C4-2B (cell line): ENCODE measurements around the gene TIMM44.

Experiments
- H3K27ac ChIP-seq: fragments of 450-650 bp; 2 replicates; pipeline ENCODE4 v1.5.1; 2017
- ZFX ChIP-seq: fragments of 450-650 bp; IDR thresholded peaks from 2 replicates; pipeline ENCODE4 v1.6.1; 2017
- TF ChIP-seq, protein P1 (sequence below): fragments of 450-650 bp; conservative IDR thresholded peaks from 2 replicates; pipeline ENCODE4 v1.5.1; 2017; ENCODE audit warnings: mild to moderate bottlenecking

TIMM44 gene

GRCh38 chr19:7910321-7911161 lies 32.9 kb downstream of the TIMM44 start:
- no peak overlapping the region for H3K27ac ChIP-seq
- no peak for TF ChIP-seq ZFX
- TF ChIP-seq, protein P1, sequence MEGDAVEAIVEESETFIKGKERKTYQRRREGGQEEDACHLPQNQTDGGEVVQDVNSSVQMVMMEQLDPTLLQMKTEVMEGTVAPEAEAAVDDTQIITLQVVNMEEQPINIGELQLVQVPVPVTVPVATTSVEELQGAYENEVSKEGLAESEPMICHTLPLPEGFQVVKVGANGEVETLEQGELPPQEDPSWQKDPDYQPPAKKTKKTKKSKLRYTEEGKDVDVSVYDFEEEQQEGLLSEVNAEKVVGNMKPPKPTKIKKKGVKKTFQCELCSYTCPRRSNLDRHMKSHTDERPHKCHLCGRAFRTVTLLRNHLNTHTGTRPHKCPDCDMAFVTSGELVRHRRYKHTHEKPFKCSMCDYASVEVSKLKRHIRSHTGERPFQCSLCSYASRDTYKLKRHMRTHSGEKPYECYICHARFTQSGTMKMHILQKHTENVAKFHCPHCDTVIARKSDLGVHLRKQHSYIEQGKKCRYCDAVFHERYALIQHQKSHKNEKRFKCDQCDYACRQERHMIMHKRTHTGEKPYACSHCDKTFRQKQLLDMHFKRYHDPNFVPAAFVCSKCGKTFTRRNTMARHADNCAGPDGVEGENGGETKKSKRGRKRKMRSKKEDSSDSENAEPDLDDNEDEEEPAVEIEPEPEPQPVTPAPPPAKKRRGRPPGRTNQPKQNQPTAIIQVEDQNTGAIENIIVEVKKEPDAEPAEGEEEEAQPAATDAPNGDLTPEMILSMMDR = no peak

DNA sequence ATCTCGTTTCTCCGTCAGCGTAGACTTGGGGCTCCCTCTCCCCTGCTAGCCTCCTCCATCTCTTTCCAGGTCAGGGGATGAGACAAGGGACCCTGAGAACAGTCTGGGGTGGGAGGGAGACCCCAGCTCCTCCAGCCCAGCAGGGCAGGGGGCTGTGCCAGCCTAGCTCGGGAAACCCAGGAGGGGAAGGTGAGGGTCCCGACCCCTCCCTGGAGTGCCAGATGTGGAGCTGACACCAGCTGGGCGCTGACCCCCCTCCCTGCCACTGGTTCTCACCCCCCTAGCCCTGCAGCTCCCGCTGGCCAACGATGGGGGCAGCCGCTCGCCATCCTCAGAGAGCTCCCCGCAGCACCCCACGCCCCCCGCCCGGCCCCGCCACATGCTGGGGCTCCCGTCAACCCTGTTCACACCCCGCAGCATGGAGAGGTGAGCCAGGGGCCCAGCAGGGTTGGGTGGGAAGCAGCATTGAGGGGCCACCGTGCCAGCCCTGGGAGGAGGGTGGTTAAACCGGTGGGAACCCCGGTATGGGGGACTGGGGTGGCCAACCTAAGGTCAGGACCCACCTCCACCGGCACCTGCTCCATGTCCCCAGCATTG lies 33.9 kb downstream of the TIMM44 start:
- TF ChIP-seq, protein P1 = no peak
- no peak for TF ChIP-seq ZFX
- H3K27ac ChIP-seq = no peak overlapping the region

DNA sequence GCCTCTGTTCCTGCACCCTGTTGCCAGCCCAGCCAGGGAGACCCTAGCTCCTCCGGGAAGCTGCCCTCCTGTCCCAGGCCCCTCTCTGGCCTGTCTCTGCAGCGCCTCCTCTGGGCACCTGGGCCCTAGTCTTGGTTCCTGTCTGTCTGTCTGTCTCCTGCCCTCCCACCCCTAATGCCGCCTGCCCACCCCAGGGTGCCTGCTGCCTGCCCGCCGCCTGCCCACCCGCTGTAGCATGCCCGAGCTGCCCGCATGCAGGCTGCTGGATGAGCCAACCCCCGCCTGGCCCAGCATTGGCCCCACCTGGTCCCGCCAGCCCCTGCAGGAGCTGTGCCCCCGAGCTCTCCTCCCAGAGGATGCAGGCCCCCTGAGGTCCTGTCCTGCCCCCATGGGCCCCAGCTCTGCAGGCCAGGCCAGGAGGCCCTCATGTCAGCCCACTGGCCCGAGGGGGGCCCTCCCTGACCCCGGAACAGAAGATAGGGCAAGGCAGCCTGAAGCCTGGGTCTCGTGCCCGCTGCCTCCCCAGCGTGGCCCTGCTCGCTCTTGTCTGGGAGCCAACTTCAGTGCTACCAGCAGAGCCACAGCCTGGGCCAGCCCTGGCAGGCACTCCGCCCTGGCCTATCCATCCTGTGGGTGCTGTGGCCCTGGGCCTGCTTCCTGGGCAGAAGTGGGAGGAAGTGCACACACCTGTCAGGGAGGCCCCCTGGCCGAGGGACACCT lies 34.6 kb downstream of the TIMM44 start:
- TF ChIP-seq, protein P1 = no peak
- no peak for TF ChIP-seq ZFX
- no peak overlapping the region for H3K27ac ChIP-seq

- no peak overlapping the region for H3K27ac ChIP-seq
- TF ChIP-seq, protein P1 = no peak
- no peak for TF ChIP-seq ZFX
Observed at GRCh38 chr19:7908078-7908699, 35.3 kb downstream of the TIMM44 start.

DNA sequence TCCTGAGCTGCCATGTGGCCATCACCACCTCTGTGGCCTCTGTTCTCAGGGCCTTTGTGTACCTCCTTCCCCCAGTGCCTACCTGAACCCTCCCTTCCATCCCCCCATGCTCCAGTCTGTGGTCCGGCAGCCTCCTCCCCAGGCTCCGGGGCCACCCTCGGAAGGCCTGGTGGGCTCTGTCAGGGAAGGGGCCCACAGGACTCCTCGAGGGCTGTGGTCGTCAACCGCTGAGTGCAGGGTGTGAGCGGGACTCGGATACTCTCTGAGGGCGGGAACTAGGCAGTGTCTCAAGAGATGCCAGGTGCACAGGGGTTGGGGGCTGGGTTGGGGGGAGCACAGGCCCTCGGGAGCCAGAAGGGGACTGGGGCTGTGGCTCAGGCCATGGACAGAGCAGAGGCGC lies 35.9 kb downstream of the TIMM44 start:
- TF ChIP-seq ZFX = no peak
- TF ChIP-seq, protein P1 = no peak
- H3K27ac ChIP-seq = no peak overlapping the region

DNA sequence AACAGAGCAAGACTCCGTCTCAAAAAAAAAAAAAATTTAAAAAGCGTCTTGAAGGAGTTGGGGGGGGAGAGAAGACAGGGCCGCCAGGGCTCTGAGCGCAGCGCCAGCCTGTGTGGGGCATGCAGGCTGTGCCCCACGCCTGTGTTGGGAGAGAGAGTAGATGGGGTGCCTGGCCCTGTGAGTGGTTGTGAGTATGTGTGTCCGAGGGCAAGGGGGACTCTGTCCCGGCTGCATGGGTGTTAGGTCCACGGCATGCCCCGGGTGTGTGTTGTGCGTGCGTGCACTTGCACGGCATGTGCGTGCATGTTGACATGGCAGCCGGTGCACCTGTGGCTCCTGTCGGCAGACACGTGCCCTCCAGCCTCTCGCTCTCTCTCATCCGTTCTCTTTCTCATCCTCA lies 36.3 kb downstream of the TIMM44 start:
- TF ChIP-seq, protein P1 = no peak
- no peak for TF ChIP-seq ZFX
- no peak overlapping the region for H3K27ac ChIP-seq
